Panc1 (cell line): ENCODE results near the gene CPNE4. TPM values are rescaled to one million over a fixed set of nuclear protein-coding genes. Genes with fewer than 3 reads are reported as not detected.

ENCODE experiments used
- ATAC-seq: fragments of 200-7000 bp; cut with Tn5 transposase; 2 replicates; pipeline ENCODE4 v1.9.1; 2020; ENCODE audit warnings: mild to moderate bottlenecking, moderate library complexity
- BruUV-seq: library from RNA; stranded (reverse); fragments of 400-500 nt; replicated peaks from 2 replicates; lab custom pipeline; 2021; lab: Mats Ljungman, UMichigan
- CTCF ChIA-PET: fragments of 300-600 bp; sonication (Branson Sonifier 250); formaldehyde crosslinking; loops from one replicate; lab custom pipeline; 2022; ENCODE audit warnings: antibody characterized with exemption; lab: Charles Lee
- POLR2A ChIA-PET: fragments of 300-600 bp; sonication (Branson Sonifier 250); formaldehyde crosslinking; loops from one replicate; lab custom pipeline; 2022; ENCODE audit warnings: antibody characterized with exemption; lab: Charles Lee
- DNase-seq: peaks from one replicate; pipeline ENCODE4 v3.0.0-alpha.2; 2010; ENCODE audit warnings: low read depth, low spot score
- H3K27ac ChIP-seq: 2 replicates; pipeline ENCODE4 v1.5.1; 2011; ENCODE audit warnings: mild to moderate bottlenecking, low read length, inconsistent platforms
- H3K27me3 ChIP-seq: fragments of 200-500 bp; sonication (Bioruptor generic); 2 replicates; pipeline ENCODE4 v1.6.0; 2014; ENCODE audit warnings: low read length, inconsistent platforms; ENCODE audit not compliant: control insufficient read depth, insufficient read depth
- H3K36me3 ChIP-seq: fragments of 200-500 bp; sonication (Bioruptor generic); 2 replicates; pipeline ENCODE4 v1.5.1; 2014; ENCODE audit warnings: inconsistent platforms, mild to moderate bottlenecking, low read length, moderate library complexity; ENCODE audit not compliant: control insufficient read depth, insufficient read depth
- H3K4me1 ChIP-seq: 2 replicates; pipeline ENCODE4 v1.5.1; 2011; ENCODE audit warnings: inconsistent platforms, mild to moderate bottlenecking, low read length, moderate library complexity; ENCODE audit not compliant: control insufficient read depth, insufficient read depth
- H3K4me3 ChIP-seq, 2 experiments: 2 replicates each; pipeline ENCODE4 v1.5.1; 2011 to 2012; ENCODE audit warnings: low read depth in 2 of 2, low read length in 2 of 2, mild to moderate bottlenecking in 2 of 2, inconsistent platforms in 1 of 2, moderate library complexity in 1 of 2
- H3K9me3 ChIP-seq: fragments of 200-500 bp; sonication (Bioruptor generic); 2 replicates; pipeline ENCODE4 v1.5.1; 2014; ENCODE audit warnings: low read depth, mild to moderate bottlenecking, inconsistent platforms, low read length, moderate library complexity; ENCODE audit not compliant: control insufficient read depth, insufficient read depth
- CTCF ChIP-seq: fragments of 450-650 bp; IDR thresholded peaks from 2 replicates; pipeline ENCODE4 v1.5.1; 2017; ENCODE audit warnings: mild to moderate bottlenecking
- POLR2AphosphoS5 ChIP-seq: IDR thresholded peaks from 2 replicates; pipeline ENCODE4 v1.6.1; 2012; ENCODE audit warnings: mild to moderate bottlenecking, low read depth, low read length, moderate library complexity
- REST ChIP-seq, 2 experiments: IDR thresholded peaks; 2 replicates each; pipeline ENCODE4 v1.6.1; 2011 to 2012; ENCODE audit warnings: low read depth in 2 of 2, control low read depth in 1 of 2, low read length in 1 of 2, mild to moderate bottlenecking in 1 of 2, moderate library complexity in 1 of 2; ENCODE audit not compliant: insufficient read depth in 1 of 2
- SIN3A ChIP-seq: IDR thresholded peaks from 2 replicates; pipeline ENCODE4 v1.6.1; 2012; ENCODE audit warnings: low read depth, mild to moderate bottlenecking, low read length, moderate library complexity, borderline replicate concordance; ENCODE audit not compliant: insufficient read depth
- TCF7L2 ChIP-seq: IDR thresholded peaks from 2 replicates; pipeline ENCODE4 v1.6.1; 2011; ENCODE audit warnings: mild to moderate bottlenecking, low read depth, low read length, inconsistent platforms
- in situ Hi-C: cut with HindIII; loops from 2 replicates; pipeline ENCODE4 v1.10.0; 2016; ENCODE audit warnings: low sequenced_read_pairs, low pct_unique_long_range_greater_than_20kb
- intact Hi-C: fragments of 100-400 bp; cut with micrococcal nuclease; formaldehyde crosslinking; loops from one replicate; pipeline ENCODE4 v1.10.0; 2022; ENCODE audit not compliant: unreplicated experiment
- total RNA-seq: library from RNA; stranded (reverse); gene quantifications from one replicate; pipeline ENCODE4 v1.2.1, GENCODE V29; 2021; ENCODE audit not compliant: unreplicated experiment

Gene CPNE4
- total RNA-seq, 1 experiment from 2014 or later: not detected

DNA sequence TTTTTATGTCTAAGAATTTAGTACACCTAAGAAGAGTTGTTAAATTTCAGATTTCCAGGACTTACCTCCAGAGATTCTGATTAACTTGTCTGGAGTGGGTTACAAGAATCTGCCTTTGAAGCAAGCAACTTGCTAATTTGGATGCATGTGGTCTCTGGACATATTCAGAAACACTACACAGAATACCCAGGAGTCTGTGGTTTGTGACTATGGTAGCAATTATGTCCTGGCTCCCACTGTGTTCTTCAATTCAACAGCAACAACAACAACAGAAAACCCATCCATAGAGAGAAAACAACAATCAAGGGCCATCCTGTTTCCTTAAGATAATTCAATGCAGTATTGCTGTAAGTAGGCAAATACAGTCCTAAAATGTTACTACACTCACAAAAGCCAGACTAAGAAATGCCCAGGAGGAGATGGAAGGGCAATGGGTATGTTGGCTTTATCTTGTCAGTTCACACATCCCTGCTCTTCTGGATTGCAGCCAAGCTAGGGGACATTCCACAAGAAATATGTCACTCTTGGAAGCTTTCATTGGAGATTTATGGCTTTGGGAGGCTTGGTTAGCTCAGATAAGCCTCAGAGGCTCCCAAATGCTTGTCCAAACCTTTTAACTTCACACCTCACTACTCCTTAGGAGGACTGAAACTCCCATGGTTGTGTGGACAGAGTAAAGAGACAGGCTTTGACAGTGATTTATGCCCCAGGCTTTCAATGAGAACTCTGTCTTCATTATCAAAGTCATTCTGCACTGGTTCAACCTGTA is 432.6 kb downstream of the CPNE4 start:
- no peaks in the 10 kb centered on the region for H3K36me3 ChIP-seq
- intact Hi-C loops (no loop called here), in situ Hi-C loops (no loop called here)
- no peak for DNase-seq
- no peaks in the 10 kb centered on the region for H3K4me1 ChIP-seq
- no peaks in the 10 kb centered on the region for H3K9me3 ChIP-seq
- no peak overlapping the region for H3K4me3 ChIP-seq
- BruUV-seq: no TSS peak
- ChIA-PET POLR2A (no interaction called here), CTCF (no interaction called here)
- no peak for ATAC-seq
- no peak overlapping the region for H3K27ac ChIP-seq
- peaks cover 2% of the 10 kb centered on the region for H3K27me3 ChIP-seq
- TF ChIP-seq TCF7L2: no peak

GRCh38 chr3:131597816-131598215 is 437.0 kb downstream of the CPNE4 start:
- in situ Hi-C loops: no loop called here
- Histone ChIP-seq H3K27me3 (peaks cover 2% of the 10 kb centered on the region; the same call in 1 of the 2 replicates), H3K36me3 (no peaks in the 10 kb centered on the region), H3K9me3 (no peaks in the 10 kb centered on the region), H3K27ac (no peak overlapping the region), H3K4me3 (no peak overlapping the region), H3K4me1 (no peaks in the 10 kb centered on the region)
- TF ChIP-seq REST (IDR thresholded peaks at IDR 0.05; ENCODE audit: insufficient read depth in 1 of 2, low read depth in 2 of 2, low read length in 1 of 2): no peak
- DNase-seq: no peak
- no TSS peak for BruUV-seq
- intact Hi-C loops: no loop called here
- CTCF ChIA-PET: no interaction called here
- ATAC-seq: no peak
- POLR2A ChIA-PET: no interaction called here

DNA sequence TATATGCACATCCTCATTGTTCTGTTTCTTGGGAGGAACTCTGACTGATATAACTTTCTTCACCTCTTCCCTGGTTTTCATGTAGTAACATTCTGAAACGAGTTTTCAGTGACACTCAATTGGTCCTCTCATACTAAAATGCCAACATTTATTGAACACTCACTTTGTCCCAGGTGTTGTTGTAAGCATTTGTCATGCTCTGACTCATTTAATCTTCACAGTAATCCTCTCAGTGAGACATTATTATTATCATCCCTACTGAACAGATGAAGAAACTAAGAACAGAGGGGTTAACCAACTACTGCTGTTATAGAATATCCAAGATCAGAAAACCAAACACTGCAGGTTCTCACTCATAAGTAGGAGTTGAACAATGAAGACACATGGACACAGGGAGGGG is 437.9 kb downstream of the CPNE4 start:
- no peaks in the 10 kb centered on the region for H3K9me3 ChIP-seq
- CTCF ChIA-PET: no interaction called here
- H3K36me3 ChIP-seq: no peaks in the 10 kb centered on the region
- BruUV-seq: no TSS peak
- POLR2A ChIA-PET: no interaction called here
- H3K4me1 ChIP-seq: no peaks in the 10 kb centered on the region
- in situ Hi-C loops (no loop called here), intact Hi-C loops (no loop called here)
- no peak for DNase-seq
- H3K4me3 ChIP-seq: no peak overlapping the region
- no peak for ATAC-seq
- no peak overlapping the region for H3K27ac ChIP-seq
- TF ChIP-seq TCF7L2 (no peak), POLR2AphosphoS5 (no peak), REST (IDR thresholded peaks at IDR 0.05; ENCODE audit: insufficient read depth in 1 of 2, low read depth in 2 of 2, low read length in 1 of 2) (no peak), SIN3A (no peak), CTCF (no peak)
- peaks cover 2% of the 10 kb centered on the region; the same call in 1 of the 2 replicates for H3K27me3 ChIP-seq
